A673 (cell line): Measurements from ENCODE around the gene ZBTB20. TPM values are rescaled to one million over a fixed set of nuclear protein-coding genes. Genes with fewer than 3 reads are reported as not detected.

ENCODE experiments used
- BruUV-seq: library from RNA; stranded (reverse); fragments of 400-500 nt; replicated peaks from 2 replicates; lab custom pipeline; 2021; lab: Mats Ljungman, UMichigan
- CTCF ChIA-PET: fragments of 300-600 bp; sonication (Branson Sonifier 250); formaldehyde crosslinking; loops from one replicate; lab custom pipeline; 2022; ENCODE audit warnings: antibody characterized with exemption; lab: Charles Lee
- POLR2A ChIA-PET: fragments of 300-600 bp; sonication (Branson Sonifier 250); formaldehyde crosslinking; loops from one replicate; lab custom pipeline; 2022; ENCODE audit warnings: antibody characterized with exemption; ENCODE audit not compliant: low non-redundant PET; lab: Charles Lee
- DNase-seq: peaks from one replicate; pipeline ENCODE4 v3.0.0-alpha.2; 2015; ENCODE audit warnings: low spot score
- H3K27ac ChIP-seq: fragments of 200-600 bp; sonication (generic); 2 replicates; pipeline ENCODE4 v1.5.1; 2016; ENCODE audit warnings: mixed run types, low read depth, mild to moderate bottlenecking, mixed read lengths, antibody characterized with exemption, low read length; ENCODE audit not compliant: poor library complexity, severe bottlenecking
- H3K27me3 ChIP-seq: fragments of 200-600 bp; sonication (generic); replicated peaks from 2 replicates; pipeline ENCODE4 v1.6.1; 2017; ENCODE audit warnings: mixed run types, low read depth, mild to moderate bottlenecking, mixed read lengths, antibody characterized with exemption, low read length; ENCODE audit not compliant: insufficient read depth, poor library complexity
- H3K36me3 ChIP-seq: fragments of 200-600 bp; sonication (generic); 2 replicates; pipeline ENCODE4 v1.6.1; 2016; ENCODE audit warnings: mixed run types, mild to moderate bottlenecking, mixed read lengths, antibody characterized with exemption, low read length; ENCODE audit not compliant: insufficient read depth, poor library complexity, severe bottlenecking
- H3K4me1 ChIP-seq: fragments of 200-600 bp; sonication (generic); 2 replicates; pipeline ENCODE4 v1.6.1; 2017; ENCODE audit warnings: mixed run types, mild to moderate bottlenecking, mixed read lengths, antibody characterized with exemption, low read length; ENCODE audit not compliant: insufficient read depth, poor library complexity, severe bottlenecking
- H3K4me3 ChIP-seq: fragments of 200-600 bp; sonication (generic); 2 replicates; pipeline ENCODE4 v1.5.1; 2016; ENCODE audit warnings: low read depth, mixed run types, mild to moderate bottlenecking, mixed read lengths, low read length; ENCODE audit not compliant: poor library complexity, severe bottlenecking
- H3K9me3 ChIP-seq: fragments of 200-600 bp; sonication (generic); 2 replicates; pipeline ENCODE4 v1.6.1; 2016; ENCODE audit warnings: mixed run types, low read depth, mild to moderate bottlenecking, mixed read lengths, antibody characterized with exemption, low read length; ENCODE audit not compliant: poor library complexity, severe bottlenecking
- CTCF ChIP-seq: fragments of 300-800, 200-600 bp; sonication (generic); conservative IDR thresholded peaks from 2 replicates; pipeline ENCODE4 v1.5.1; 2017; ENCODE audit warnings: low read depth, mild to moderate bottlenecking, antibody characterized with exemption, low read length, moderate library complexity, mixed read lengths
- EZH2 ChIP-seq: fragments of 200-600 bp; sonication (generic); IDR thresholded peaks from 2 replicates; pipeline ENCODE4 v1.6.1; 2017; ENCODE audit warnings: borderline replicate concordance, low read depth, mild to moderate bottlenecking, mixed read lengths, antibody characterized with exemption, low read length; ENCODE audit not compliant: poor library complexity, severe bottlenecking
- intact Hi-C: fragments of 100-400 bp; cut with micrococcal nuclease; formaldehyde crosslinking; loops from one replicate; pipeline ENCODE4 v1.10.0; 2022; ENCODE audit not compliant: unreplicated experiment
- total RNA-seq: library from RNA; stranded (reverse); gene quantifications from 2 replicates; pipeline ENCODE4 v1.2.3, GENCODE V29; 2021

Gene ZBTB20
- total RNA-seq, 1 experiment from 2014 or later = 13.5 TPM

GRCh38 chr3:114476511-114476910 is 670.6 kb downstream of the ZBTB20 start:
- Histone ChIP-seq H3K27ac (no peak overlapping the region), H3K36me3 (no peaks in the 10 kb centered on the region), H3K9me3 (no peaks in the 10 kb centered on the region), H3K4me1 (no peaks in the 10 kb centered on the region), H3K4me3 (no peak overlapping the region), H3K27me3 (no peaks in the 10 kb centered on the region)
- no peak for DNase-seq
- POLR2A ChIA-PET = no interaction called here
- TF ChIP-seq EZH2 (no peak), CTCF (no peak)
- BruUV-seq = no TSS peak
- CTCF ChIA-PET = no interaction called here
- intact Hi-C loops = no loop called here

- intact Hi-C loops = no loop called here
- H3K9me3 ChIP-seq = no peaks in the 10 kb centered on the region
- H3K27ac ChIP-seq = no peak overlapping the region
- BruUV-seq = no TSS peak
- no peak for TF ChIP-seq EZH2
- no peak for TF ChIP-seq CTCF
- POLR2A ChIA-PET = no interaction called here
- H3K4me3 ChIP-seq = no peak overlapping the region
- no peaks in the 10 kb centered on the region for H3K4me1 ChIP-seq
- no peaks in the 10 kb centered on the region for H3K27me3 ChIP-seq
- H3K36me3 ChIP-seq = no peaks in the 10 kb centered on the region
- DNase-seq = no peak
- CTCF ChIA-PET = no interaction called here
These were observed 675.6 kb downstream of the ZBTB20 start for GRCh38 chr3:114471478-114471877.

- Histone ChIP-seq H3K27ac (no peak overlapping the region), H3K9me3 (no peaks in the 10 kb centered on the region), H3K36me3 (no peaks in the 10 kb centered on the region), H3K4me1 (no peaks in the 10 kb centered on the region), H3K27me3 (no peaks in the 10 kb centered on the region), H3K4me3 (no peak overlapping the region)
- ChIA-PET CTCF (no interaction called here), POLR2A (no interaction called here)
- DNase-seq = no peak
- no peak for TF ChIP-seq CTCF
- intact Hi-C loops = no loop called here
- no TSS peak for BruUV-seq
These were observed 678.0 kb downstream of the ZBTB20 start for GRCh38 chr3:114469070-114469469.
